ENCODE measurements around the gene CRYBG2.

Gene CRYBG2

DNA sequence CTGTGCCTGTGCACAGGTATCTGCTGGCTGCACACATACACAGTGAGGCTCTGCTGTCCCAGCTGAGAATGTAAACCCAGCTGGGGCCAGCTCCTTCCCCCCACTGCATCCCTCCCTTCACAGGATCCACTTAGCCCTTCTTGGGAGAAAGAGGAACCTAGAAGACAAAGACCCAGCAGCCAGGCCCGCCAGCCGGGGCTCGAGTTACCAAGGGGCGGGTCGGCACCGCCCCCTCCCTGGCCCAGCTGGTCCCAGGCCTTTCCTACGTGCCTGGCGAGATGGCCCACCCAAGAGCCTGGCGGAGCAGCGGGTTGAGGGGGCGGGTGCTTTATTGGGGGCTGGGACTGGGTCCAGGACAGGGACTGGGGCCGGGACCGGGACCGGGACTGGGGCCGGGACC is 72.0 kb downstream of the CRYBG2 start:
- H2AFZ ChIP-seq (ENCODE audit: low read length) = no peak overlapping the region
- H4K20me1 ChIP-seq (ENCODE audit: insufficient read depth, low read length) = no peaks in the 10 kb centered on the region
- peaks cover 25% of the 10 kb centered on the region for H3K79me2 ChIP-seq (ENCODE audit: low read length)
- TF ChIP-seq EZH2 (optimal IDR thresholded peaks at IDR 0.05; ENCODE audit: low read depth, low read length) (no peak), EZH2phosphoT487 (IDR thresholded peaks at IDR 0.05; ENCODE audit: low read length) (no peak), CTCF (IDR thresholded peaks at IDR 0.05; ENCODE audit: low read length) (no peak)
- H3K9ac ChIP-seq (ENCODE audit: low read length) = no peak overlapping the region
- peaks cover 11% of the 10 kb centered on the region for H3K4me1 ChIP-seq (ENCODE audit: low read length)
- H3K4me3 ChIP-seq (ENCODE audit: low read length) = no peak overlapping the region
- no peak overlapping the region for H3K4me2 ChIP-seq (ENCODE audit: low read depth, low read length)
- no peaks in the 10 kb centered on the region for H3K27me3 ChIP-seq (replicated peaks; ENCODE audit: insufficient read depth, low read length)
- no peak overlapping the region for H3K27ac ChIP-seq (ENCODE audit: low read length)
- no peaks in the 10 kb centered on the region for H3K9me2 ChIP-seq (replicated peaks; ENCODE audit: insufficient read depth, low read length)
- peaks cover 6% of the 10 kb centered on the region for H3K36me3 ChIP-seq (replicated peaks; ENCODE audit: insufficient read depth, low read length)
- no peak for DNase-seq
- no peaks in the 10 kb centered on the region for H3K9me3 ChIP-seq (replicated peaks; ENCODE audit: insufficient read depth, low read length)
- H3F3A ChIP-seq (ENCODE audit: insufficient read depth, low read length) = peaks cover 17% of the 10 kb centered on the region

DNA sequence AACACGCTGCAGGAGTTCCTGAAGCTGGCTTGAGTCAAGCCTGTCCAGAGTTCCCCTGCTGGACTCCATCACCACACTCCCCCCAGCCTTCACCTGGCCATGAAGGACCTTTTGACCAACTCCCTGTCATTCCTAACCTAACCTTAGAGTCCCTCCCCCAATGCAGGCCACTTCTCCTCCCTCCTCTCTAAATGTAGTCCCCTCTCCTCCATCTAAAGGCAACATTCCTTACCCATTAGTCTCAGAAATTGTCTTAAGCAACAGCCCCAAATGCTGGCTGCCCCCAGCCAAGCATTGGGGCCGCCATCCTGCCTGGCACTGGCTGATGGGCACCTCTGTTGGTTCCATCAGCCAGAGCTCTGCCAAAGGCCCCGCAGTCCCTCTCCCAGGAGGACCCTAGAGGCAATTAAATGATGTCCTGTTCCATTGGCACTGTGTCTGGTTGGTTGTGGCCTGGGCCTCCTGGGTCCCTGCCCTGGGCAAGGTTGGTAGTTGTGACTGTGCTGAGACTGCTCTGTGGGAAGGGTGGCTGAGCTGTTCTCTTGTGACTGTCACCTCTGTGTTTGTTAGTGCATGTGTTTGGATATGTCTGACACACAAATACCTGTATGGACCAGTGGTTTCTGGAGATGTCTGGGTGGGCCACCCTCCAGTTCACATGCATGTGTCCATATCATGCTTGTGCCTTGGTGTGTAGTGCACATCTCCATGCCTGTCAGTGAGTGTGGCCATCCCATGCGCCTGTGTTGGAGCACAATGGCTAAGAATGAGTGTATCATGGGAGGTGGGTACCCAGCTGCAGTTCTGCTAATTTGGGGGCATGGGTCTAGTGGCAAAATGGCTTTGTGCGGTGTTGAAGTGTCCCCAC is 72.6 kb downstream of the CRYBG2 start:
- Histone ChIP-seq H3K27ac (ENCODE audit: low read length) (no peak overlapping the region), H3K79me2 (ENCODE audit: low read length) (peaks cover 25% of the 10 kb centered on the region), H3K4me3 (ENCODE audit: low read length) (no peak overlapping the region), H3K9me3 (replicated peaks; ENCODE audit: insufficient read depth, low read length) (no peaks in the 10 kb centered on the region), H3K4me1 (ENCODE audit: low read length) (peaks cover 9% of the 10 kb centered on the region; the same call in 1 of the 2 replicates), H3K36me3 (replicated peaks; ENCODE audit: insufficient read depth, low read length) (peaks cover 12% of the 10 kb centered on the region), H3F3A (ENCODE audit: insufficient read depth, low read length) (peaks cover 14% of the 10 kb centered on the region), H3K9me2 (replicated peaks; ENCODE audit: insufficient read depth, low read length) (no peaks in the 10 kb centered on the region), H3K27me3 (replicated peaks; ENCODE audit: insufficient read depth, low read length) (no peaks in the 10 kb centered on the region), H4K20me1 (ENCODE audit: insufficient read depth, low read length) (no peaks in the 10 kb centered on the region), H3K4me2 (ENCODE audit: low read depth, low read length) (peak overlapping the region; percentile 95; the same call in 1 of the 2 replicates), H2AFZ (ENCODE audit: low read length) (no peak overlapping the region), H3K9ac (ENCODE audit: low read length) (no peak overlapping the region)
- TF ChIP-seq EZH2phosphoT487 (IDR thresholded peaks at IDR 0.05; ENCODE audit: low read length) (no peak), EZH2 (optimal IDR thresholded peaks at IDR 0.05; ENCODE audit: low read depth, low read length) (no peak), CTCF (IDR thresholded peaks at IDR 0.05; ENCODE audit: low read length) (no peak)
- no peak for DNase-seq

DNA sequence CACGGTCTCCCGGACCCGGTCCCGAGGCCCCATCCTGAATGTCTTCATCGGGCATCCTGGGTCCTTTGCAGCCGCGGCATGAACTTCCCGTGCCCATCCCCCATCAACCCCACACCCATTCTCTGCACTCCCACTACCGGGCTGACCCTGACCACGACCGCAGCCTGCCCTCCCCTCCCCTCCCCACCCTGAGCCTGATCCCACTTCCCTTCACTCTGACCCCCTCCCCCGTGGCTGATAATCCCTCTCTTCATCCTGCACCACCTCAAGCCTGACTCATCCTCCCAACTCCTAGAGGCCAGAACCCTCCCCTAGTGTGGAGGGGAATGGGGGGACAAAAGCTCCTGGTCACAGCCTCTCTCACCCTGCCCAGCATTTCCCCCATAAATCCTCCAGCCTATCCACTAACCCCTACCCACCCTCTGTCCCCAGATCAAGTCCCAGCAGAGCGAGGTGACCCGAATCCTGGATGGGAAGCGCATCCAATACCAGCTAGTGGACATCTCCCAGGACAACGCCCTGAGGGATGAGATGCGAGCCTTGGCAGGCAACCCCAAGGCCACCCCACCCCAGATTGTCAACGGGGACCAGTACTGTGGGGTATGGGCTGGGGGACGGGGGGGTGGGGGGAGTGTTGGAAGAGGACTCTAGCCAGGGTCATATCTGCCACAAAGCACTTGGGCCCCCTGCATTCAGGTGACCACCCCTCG is 73.4 kb downstream of the CRYBG2 start:
- TF ChIP-seq EZH2phosphoT487 (IDR thresholded peaks at IDR 0.05; ENCODE audit: low read length) (no peak), EZH2 (optimal IDR thresholded peaks at IDR 0.05; ENCODE audit: low read depth, low read length) (no peak), CTCF (IDR thresholded peaks at IDR 0.05; ENCODE audit: low read length) (no peak)
- Histone ChIP-seq H3K4me1 (ENCODE audit: low read length) (peaks cover 16% of the 10 kb centered on the region), H3K4me3 (ENCODE audit: low read length) (peak overlapping the region; percentile 86), H3K9ac (ENCODE audit: low read length) (peak overlapping the region; percentile 79), H3K9me2 (replicated peaks; ENCODE audit: insufficient read depth, low read length) (no peaks in the 10 kb centered on the region), H3K36me3 (replicated peaks; ENCODE audit: insufficient read depth, low read length) (peaks cover 14% of the 10 kb centered on the region), H3K27ac (ENCODE audit: low read length) (peak overlapping the region; percentile 31; the same call in 1 of the 2 replicates), H4K20me1 (ENCODE audit: insufficient read depth, low read length) (no peaks in the 10 kb centered on the region), H3K4me2 (ENCODE audit: low read depth, low read length) (peak overlapping the region; percentile 95), H2AFZ (ENCODE audit: low read length) (peak overlapping the region; percentile 66), H3F3A (ENCODE audit: insufficient read depth, low read length) (peaks cover 18% of the 10 kb centered on the region), H3K27me3 (replicated peaks; ENCODE audit: insufficient read depth, low read length) (no peaks in the 10 kb centered on the region), H3K9me3 (replicated peaks; ENCODE audit: insufficient read depth, low read length) (no peaks in the 10 kb centered on the region), H3K79me2 (ENCODE audit: low read length) (peaks cover 25% of the 10 kb centered on the region)
- no peak for DNase-seq
